Fibroblast of mammary gland (primary cell): ENCODE measurements around the gene L3HYPDH.

Experiments used
- DNase-seq: peaks from one replicate; pipeline ENCODE4 v3.0.0-alpha.2; 2010; ENCODE audit warnings: low read depth
- H3K4me3 ChIP-seq: 2 replicates; pipeline ENCODE4 v1.5.1; 2011; ENCODE audit warnings: low read depth, mild to moderate bottlenecking, low read length, moderate library complexity; ENCODE audit not compliant: control insufficient read depth
- CTCF ChIP-seq: conservative IDR thresholded peaks from 2 replicates; pipeline ENCODE4 v1.5.1; 2011; ENCODE audit warnings: low read depth, low read length, inconsistent platforms; ENCODE audit not compliant: control insufficient read depth, insufficient read depth

L3HYPDH gene

GRCh38 chr14:59492384-59492783 lies 8.2 kb upstream of the L3HYPDH start:
- no peak overlapping the region for H3K4me3 ChIP-seq
- TF ChIP-seq CTCF: no peak
- DNase-seq: no peak

- DNase-seq: no peak
- no peak overlapping the region for H3K4me3 ChIP-seq
- TF ChIP-seq CTCF: no peak
Observed at GRCh38 chr14:59490756-59491155, 6.5 kb upstream of the L3HYPDH start.

DNA sequence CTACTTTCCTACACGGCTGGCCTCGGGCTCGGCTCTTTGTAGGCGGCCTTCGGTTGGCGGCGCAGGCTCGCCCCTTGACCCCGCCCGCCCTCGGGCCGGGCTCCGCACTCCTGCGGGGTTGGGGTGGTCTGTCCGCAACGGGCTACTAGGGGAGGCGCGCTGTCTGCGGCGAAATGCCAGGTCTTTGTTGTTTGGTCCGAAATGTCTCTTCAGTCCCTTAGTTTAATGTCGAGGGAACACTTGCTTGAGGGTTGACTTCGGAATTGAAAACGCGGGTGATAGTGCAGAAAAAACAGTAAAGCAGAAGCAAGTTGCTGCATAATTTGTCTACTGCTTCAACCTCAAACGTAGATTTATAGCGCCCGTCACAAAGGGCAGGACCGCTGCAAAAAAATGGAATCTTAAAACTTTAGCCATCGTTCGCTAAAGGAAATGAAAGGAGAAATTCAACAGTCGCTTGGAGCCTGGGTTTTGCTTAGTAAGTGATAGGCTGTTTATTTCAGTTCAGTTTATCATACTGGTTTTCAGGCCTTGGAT lies 499 bp upstream of the L3HYPDH start:
- no peak for TF ChIP-seq CTCF
- peak; percentile 37 for DNase-seq
- peak overlapping the region; percentile 87 for H3K4me3 ChIP-seq

DNA sequence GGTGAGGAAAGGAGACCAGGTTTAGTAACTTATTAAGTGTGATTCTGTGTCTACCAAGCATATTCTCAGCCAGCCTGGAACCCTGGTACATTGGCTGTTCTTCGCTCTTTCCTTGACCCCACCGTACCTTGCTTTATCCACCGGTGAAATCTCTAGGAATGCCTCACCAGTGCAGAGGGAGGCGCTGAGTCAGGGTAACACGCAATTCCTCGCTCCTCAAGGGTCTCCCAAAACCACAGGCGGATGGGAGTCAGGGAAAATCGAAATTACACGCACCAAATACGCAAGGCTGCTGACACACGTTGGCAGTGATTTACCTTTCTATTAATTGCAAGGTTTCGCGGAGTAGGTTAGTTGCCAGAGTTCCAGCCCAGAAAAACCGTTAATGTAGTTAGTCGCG lies 845 bp downstream of the L3HYPDH start:
- H3K4me3 ChIP-seq: peak overlapping the region; percentile 87
- no peak for TF ChIP-seq CTCF
- peak; percentile 89 for DNase-seq

DNA sequence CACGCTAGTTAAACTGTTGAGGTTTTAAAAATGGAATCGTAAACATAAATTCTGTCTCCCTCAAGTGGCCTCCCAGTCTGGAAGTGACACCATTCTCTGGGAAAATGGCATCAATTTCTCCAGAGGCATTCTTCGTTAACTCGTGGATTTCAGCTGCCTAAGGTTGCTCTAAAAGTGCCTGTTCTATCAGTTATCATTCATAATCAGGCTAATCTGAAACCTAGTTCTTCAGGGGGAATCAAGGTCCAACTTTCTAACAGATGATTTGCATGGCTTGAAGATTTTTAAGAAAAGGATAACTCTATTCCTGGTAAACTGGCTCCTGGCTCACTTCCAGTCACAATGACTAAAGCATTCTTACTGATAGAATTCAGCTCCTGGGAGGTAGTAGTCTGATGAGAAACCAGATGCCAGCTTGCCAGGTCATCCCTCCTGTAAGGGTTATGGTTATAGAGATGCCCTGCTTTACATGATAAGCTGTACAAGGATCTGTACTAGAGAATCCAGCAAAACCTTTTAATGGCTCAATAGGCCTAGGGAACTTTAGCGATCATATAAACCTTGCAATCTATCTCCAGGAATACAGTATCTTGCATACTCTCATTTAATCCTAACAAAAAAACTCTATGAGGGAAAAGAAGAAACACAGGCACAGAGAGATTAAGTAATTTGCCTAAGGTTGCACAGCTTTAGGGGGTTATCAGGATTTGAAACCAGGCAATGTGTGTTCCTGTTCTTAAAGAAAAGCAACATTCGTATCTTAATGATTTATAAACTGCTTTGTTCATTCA lies 1.5 kb downstream of the L3HYPDH start:
- no peak for TF ChIP-seq CTCF
- peak; percentile 93 for DNase-seq
- peak overlapping the region; percentile 87 for H3K4me3 ChIP-seq

GRCh38 chr14:59481871-59482540 lies 2.2 kb downstream of the L3HYPDH start:
- no peak for TF ChIP-seq CTCF
- peak; percentile 90 for DNase-seq
- H3K4me3 ChIP-seq: peak overlapping the region; percentile 87
